ENCODE results near the gene SERINC3. TPM values are rescaled to one million over a fixed set of nuclear protein-coding genes. Genes with fewer than 3 reads are reported as not detected.

SERINC3 gene
- total RNA-seq, 4 donors from 2014 or later: 44.1 to 113 (median 58.3) TPM

DNA sequence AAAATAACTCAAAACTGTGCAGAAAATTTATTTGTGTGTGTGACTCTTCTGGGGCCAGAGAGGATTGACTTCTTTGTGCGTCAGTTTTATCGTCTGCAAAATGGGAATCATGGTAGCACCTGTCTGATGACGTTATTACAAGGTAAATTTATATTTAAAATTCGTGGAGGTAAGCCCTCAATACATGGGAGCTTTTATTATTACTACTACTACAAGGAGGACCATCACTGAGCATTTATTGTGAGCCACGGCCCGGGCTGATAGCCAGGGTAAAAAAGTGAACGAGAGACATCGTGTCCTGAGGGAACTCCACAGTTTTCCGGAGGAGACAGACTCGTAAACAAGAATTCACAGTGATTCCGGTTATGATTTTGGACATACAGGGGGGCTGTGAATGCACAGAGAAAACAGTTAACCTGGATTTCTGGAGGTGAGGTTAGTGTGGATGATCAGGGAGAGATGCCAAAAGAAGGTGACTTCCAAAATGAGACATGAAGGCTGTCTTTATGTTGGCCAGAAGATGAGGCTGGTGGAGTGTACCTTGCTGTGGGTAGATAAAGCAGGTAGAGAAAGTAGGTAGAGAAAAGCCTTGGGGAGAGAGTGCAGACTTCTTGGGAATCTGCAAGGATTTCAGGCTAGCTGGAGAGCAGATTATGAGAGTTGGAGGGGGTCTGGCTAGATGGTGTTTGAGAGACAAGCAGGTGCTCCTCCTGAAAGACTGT, 10.6 kb upstream of the SERINC3 start:
- H3K4me3 ChIP-seq: peak overlapping the region; percentile 59 to 91
- peak overlapping the region; percentile 86 to 87 for H3K27ac ChIP-seq
- TF ChIP-seq, protein P1, sequence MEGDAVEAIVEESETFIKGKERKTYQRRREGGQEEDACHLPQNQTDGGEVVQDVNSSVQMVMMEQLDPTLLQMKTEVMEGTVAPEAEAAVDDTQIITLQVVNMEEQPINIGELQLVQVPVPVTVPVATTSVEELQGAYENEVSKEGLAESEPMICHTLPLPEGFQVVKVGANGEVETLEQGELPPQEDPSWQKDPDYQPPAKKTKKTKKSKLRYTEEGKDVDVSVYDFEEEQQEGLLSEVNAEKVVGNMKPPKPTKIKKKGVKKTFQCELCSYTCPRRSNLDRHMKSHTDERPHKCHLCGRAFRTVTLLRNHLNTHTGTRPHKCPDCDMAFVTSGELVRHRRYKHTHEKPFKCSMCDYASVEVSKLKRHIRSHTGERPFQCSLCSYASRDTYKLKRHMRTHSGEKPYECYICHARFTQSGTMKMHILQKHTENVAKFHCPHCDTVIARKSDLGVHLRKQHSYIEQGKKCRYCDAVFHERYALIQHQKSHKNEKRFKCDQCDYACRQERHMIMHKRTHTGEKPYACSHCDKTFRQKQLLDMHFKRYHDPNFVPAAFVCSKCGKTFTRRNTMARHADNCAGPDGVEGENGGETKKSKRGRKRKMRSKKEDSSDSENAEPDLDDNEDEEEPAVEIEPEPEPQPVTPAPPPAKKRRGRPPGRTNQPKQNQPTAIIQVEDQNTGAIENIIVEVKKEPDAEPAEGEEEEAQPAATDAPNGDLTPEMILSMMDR (IDR thresholded peaks at IDR 0.05): no peak
- TF ChIP-seq POLR2A (IDR thresholded peaks at IDR 0.05): no peak
- no peaks in the 10 kb centered on the region for H3K4me1 ChIP-seq
- no peaks in the 10 kb centered on the region for H3K36me3 ChIP-seq
- no peaks in the 10 kb centered on the region for H3K9me3 ChIP-seq
- intact Hi-C loops (cut with DNase I; ENCODE audit: low total_unique reads): loop anchor here (5.0 kb wide), 1 partner anchor 75 kb away; no protein-coding TSS in a partner anchor
- peak; percentile 28 to 46 for DNase-seq
- no peaks in the 10 kb centered on the region for H3K27me3 ChIP-seq

DNA sequence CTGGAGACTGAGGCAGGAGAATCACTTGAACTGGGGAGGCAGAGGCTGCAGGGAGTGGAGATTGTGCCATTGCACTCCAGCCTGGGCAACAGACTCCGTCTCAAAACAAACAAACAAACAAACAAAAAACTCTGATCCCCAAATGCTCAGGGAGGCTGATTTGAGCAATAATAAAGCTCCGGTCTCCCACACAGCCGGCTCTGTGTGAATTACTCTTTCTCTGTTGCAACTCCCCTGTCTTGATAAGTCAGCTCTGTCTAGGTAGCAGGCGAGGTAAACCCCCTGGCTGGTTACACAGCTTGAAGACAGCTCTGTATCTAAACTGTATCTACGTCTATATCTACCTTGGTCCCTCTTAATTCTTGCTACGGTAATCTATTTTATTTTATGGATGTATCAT, 6.4 kb upstream of the SERINC3 start:
- intact Hi-C loops (cut with DNase I; ENCODE audit: low total_unique reads): no loop called here
- no peaks in the 10 kb centered on the region for H3K9me3 ChIP-seq
- TF ChIP-seq, protein P1 (IDR thresholded peaks at IDR 0.05): no peak
- TF ChIP-seq POLR2A (IDR thresholded peaks at IDR 0.05): no peak
- no peak overlapping the region for H3K27ac ChIP-seq
- H3K27me3 ChIP-seq: no peaks in the 10 kb centered on the region
- H3K4me3 ChIP-seq: no peak overlapping the region
- no peaks in the 10 kb centered on the region for H3K36me3 ChIP-seq
- H3K4me1 ChIP-seq: no peaks in the 10 kb centered on the region
- no peak for DNase-seq

DNA sequence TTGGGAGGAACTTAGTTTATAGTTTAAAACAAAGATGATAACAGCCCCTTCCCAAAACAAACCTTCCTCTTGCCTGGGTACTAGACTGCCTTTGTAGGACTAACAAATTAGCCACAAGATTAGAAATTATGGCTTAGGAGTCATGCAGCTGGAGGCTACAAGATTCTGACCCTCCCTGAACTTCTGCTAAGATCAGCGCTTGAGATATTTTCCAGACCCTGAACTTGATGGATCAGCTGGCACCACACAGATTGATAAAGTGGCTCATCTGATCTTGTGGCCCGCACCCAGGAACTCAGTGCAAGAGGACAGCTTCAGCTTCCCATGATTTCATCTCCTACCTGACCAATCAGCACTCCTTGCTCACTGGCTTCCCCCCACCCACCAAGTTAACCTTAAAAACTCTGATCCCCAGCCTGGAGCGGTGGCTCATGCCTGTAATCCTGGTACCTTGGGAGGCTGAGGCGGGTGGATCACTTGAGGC, 5.9 kb upstream of the SERINC3 start:
- no peaks in the 10 kb centered on the region for H3K4me1 ChIP-seq
- no peak for DNase-seq
- intact Hi-C loops (cut with DNase I; ENCODE audit: low total_unique reads): no loop called here

DNA sequence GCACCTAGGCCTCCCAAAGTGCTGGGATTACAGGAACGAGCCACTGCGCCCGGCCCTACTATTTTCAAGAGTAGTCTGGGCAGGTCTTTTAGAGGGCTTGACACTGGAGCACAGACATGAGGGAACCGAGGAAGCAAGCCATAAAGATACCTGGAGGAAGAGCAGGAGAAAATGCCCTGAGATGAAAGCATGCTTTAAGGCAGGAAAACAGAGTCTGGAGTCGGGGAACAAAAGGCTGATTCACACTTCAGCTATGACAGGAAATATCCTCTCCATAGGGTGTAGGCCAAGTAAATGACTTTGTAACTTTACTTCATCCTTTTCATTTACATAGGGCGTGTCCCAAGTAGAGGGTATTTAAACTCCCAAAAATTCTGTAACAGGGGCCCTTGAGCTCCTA, 4.3 kb upstream of the SERINC3 start:
- Histone ChIP-seq H3K4me3 (no peak overlapping the region), H3K27me3 (no peaks in the 10 kb centered on the region), H3K36me3 (no peaks in the 10 kb centered on the region), H3K9me3 (no peaks in the 10 kb centered on the region), H3K27ac (no peak overlapping the region), H3K4me1 (no peaks in the 10 kb centered on the region)
- no peak for DNase-seq
- intact Hi-C loops (cut with DNase I; ENCODE audit: low total_unique reads): no loop called here
- TF ChIP-seq, protein P1 (IDR thresholded peaks at IDR 0.05): no peak
- no peak for TF ChIP-seq POLR2A (IDR thresholded peaks at IDR 0.05)

More for the DNA sequence above, 5.9 kb upstream of the SERINC3 start:
- no peaks in the 10 kb centered on the region for H3K27me3 ChIP-seq
- H3K36me3 ChIP-seq: no peaks in the 10 kb centered on the region
- no peak for TF ChIP-seq POLR2A (IDR thresholded peaks at IDR 0.05)
- TF ChIP-seq, protein P1 (IDR thresholded peaks at IDR 0.05): no peak
- no peak overlapping the region for H3K4me3 ChIP-seq
- H3K27ac ChIP-seq: no peak overlapping the region
- H3K9me3 ChIP-seq: no peaks in the 10 kb centered on the region

DNA sequence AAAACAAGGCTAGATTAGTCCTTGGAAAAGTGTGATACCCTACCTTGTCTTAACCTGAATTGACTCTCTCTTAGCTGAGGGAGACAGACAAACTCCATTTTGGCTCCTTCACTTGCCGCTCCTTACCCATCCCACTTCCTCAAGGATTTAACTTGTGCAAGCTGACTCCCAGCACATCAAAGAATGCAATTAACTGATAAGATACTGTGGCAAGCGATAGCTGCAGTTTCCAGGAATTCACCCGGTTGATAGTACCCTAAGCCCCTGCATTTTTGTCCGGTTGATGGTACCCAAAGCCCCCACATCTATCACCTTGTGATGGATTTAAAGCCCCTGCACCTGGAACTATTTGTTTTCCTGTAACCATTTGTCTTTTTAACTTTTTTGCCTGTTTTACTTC, 1.9 kb upstream of the SERINC3 start:
- DNase-seq: no peak
- no peaks in the 10 kb centered on the region for H3K9me3 ChIP-seq
- no peak for TF ChIP-seq POLR2A (IDR thresholded peaks at IDR 0.05)
- TF ChIP-seq, protein P1 (IDR thresholded peaks at IDR 0.05): no peak
- no peaks in the 10 kb centered on the region for H3K27me3 ChIP-seq
- H3K27ac ChIP-seq: peak overlapping the region in 1 of 2 donors; percentile 98
- intact Hi-C loops (cut with DNase I; ENCODE audit: low total_unique reads): no loop called here
- H3K36me3 ChIP-seq: no peaks in the 10 kb centered on the region
- peaks cover 7 to 9% of the 10 kb centered on the region in 2 donors for H3K4me1 ChIP-seq
- no peak overlapping the region for H3K4me3 ChIP-seq
